ENCODE data around the gene ZNRF1.

DNA sequence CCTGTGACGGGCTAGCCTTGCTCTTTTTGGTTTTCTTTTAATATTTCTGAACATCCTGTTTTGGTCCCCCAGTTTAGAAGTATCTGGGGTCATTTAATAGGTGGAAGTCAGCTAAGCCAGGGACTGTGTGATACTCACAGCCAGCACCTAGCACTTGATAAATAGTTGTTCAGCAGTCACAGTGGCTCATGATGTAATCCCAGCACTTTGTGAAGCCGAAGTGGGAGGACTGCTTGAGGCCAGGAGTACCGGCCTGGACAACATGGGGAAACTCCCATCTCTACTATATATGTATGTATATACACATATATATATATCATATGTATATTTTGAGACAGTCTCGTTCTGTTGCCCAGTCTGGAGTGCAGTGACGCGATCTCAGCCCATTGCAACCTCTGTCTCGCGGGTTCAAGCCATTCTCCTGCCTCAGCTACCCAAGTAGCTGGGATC lies 1.8 kb upstream of the ZNRF1 start:
- TF ChIP-seq, protein P1, sequence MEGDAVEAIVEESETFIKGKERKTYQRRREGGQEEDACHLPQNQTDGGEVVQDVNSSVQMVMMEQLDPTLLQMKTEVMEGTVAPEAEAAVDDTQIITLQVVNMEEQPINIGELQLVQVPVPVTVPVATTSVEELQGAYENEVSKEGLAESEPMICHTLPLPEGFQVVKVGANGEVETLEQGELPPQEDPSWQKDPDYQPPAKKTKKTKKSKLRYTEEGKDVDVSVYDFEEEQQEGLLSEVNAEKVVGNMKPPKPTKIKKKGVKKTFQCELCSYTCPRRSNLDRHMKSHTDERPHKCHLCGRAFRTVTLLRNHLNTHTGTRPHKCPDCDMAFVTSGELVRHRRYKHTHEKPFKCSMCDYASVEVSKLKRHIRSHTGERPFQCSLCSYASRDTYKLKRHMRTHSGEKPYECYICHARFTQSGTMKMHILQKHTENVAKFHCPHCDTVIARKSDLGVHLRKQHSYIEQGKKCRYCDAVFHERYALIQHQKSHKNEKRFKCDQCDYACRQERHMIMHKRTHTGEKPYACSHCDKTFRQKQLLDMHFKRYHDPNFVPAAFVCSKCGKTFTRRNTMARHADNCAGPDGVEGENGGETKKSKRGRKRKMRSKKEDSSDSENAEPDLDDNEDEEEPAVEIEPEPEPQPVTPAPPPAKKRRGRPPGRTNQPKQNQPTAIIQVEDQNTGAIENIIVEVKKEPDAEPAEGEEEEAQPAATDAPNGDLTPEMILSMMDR (conservative IDR thresholded peaks at IDR 0.05; ENCODE audit: low read depth, low read length) = no peak
- TF ChIP-seq EZH2 (IDR thresholded peaks at IDR 0.05; ENCODE audit: borderline replicate concordance, low read depth, low read length, poor library complexity, severe bottlenecking) = no peak
